ENCODE results near the gene SNRPD2. TPM values are rescaled to one million over a fixed set of nuclear protein-coding genes. Genes with fewer than 3 reads are reported as not detected.

The SNRPD2 gene
- polyA plus RNA-seq, 1 donor (not counting 4 experiments of a cell fraction or from before 2014, with no cell fraction given): 1,051 TPM

GRCh38 chr19:45681391-45682015, 10.2 kb downstream of the SNRPD2 start:
- H3K79me2 ChIP-seq (ENCODE audit: control insufficient read depth, insufficient read depth, low read length): no peaks in the 10 kb centered on the region
- H3K27me3 ChIP-seq (ENCODE audit: control insufficient read depth, extremely low read depth, insufficient read depth, low read length): no peaks in the 10 kb centered on the region
- peak overlapping the region; percentile 59 for H3K4me2 ChIP-seq (ENCODE audit: control insufficient read depth, extremely low read depth, insufficient read depth, low read depth, low read length)
- peak overlapping the region; percentile 25 for H3K9ac ChIP-seq (ENCODE audit: control insufficient read depth, extremely low read depth, insufficient read depth, low read length)
- FAIRE-seq (no peak), DNase-seq (ENCODE audit: low read depth, low spot score) (no peak)
- H3K9me1 ChIP-seq (ENCODE audit: control insufficient read depth, extremely low read depth, insufficient read depth, low read length): no peaks in the 10 kb centered on the region
- H4K20me1 ChIP-seq (ENCODE audit: control insufficient read depth, extremely low read depth, insufficient read depth, low read length): no peaks in the 10 kb centered on the region
- H3K4me3 ChIP-seq (ENCODE audit: control insufficient read depth in 2 of 3, extremely low read depth in 1 of 3, insufficient read depth in 2 of 3, low read depth in 1 of 3, low read length in 3 of 3): peak overlapping the region in 1 of 3 experiments; percentile 50
- H3K9me3 ChIP-seq (ENCODE audit: control insufficient read depth, low read depth, low read length): no peaks in the 10 kb centered on the region
- peak; percentile 78 to 92 (median 86) for TF ChIP-seq CTCF (optimal IDR thresholded peaks at IDR 0.05 in 1 of 3, IDR thresholded peaks at IDR 0.05 in 1 of 3, conservative IDR thresholded peaks at IDR 0.05 in 1 of 3; ENCODE audit: extremely low read depth in 1 of 3, insufficient read depth in 2 of 3, low read length in 3 of 3)
- TF ChIP-seq EZH2 (IDR thresholded peaks at IDR 0.05; ENCODE audit: low read length): no peak
- dilution Hi-C loops (cut with MboI; ENCODE audit: extremely low pct_ligation_motif_present, low sequenced_read_pairs): no loop called here
- H2AFZ ChIP-seq (ENCODE audit: control insufficient read depth, low read length): peak overlapping the region; percentile 71
- no peak overlapping the region for H3K27ac ChIP-seq (ENCODE audit: control insufficient read depth, insufficient read depth, low read length)
- peaks cover 15% of the 10 kb centered on the region for H3K4me1 ChIP-seq (ENCODE audit: control insufficient read depth, extremely low read depth, insufficient read depth, low read length)
- H3K36me3 ChIP-seq (ENCODE audit: control insufficient read depth in 2 of 2, extremely low read depth in 1 of 2, insufficient read depth in 2 of 2, low read length in 2 of 2): peaks cover 6 to 16% of the 10 kb centered on the region in 2 experiments

DNA sequence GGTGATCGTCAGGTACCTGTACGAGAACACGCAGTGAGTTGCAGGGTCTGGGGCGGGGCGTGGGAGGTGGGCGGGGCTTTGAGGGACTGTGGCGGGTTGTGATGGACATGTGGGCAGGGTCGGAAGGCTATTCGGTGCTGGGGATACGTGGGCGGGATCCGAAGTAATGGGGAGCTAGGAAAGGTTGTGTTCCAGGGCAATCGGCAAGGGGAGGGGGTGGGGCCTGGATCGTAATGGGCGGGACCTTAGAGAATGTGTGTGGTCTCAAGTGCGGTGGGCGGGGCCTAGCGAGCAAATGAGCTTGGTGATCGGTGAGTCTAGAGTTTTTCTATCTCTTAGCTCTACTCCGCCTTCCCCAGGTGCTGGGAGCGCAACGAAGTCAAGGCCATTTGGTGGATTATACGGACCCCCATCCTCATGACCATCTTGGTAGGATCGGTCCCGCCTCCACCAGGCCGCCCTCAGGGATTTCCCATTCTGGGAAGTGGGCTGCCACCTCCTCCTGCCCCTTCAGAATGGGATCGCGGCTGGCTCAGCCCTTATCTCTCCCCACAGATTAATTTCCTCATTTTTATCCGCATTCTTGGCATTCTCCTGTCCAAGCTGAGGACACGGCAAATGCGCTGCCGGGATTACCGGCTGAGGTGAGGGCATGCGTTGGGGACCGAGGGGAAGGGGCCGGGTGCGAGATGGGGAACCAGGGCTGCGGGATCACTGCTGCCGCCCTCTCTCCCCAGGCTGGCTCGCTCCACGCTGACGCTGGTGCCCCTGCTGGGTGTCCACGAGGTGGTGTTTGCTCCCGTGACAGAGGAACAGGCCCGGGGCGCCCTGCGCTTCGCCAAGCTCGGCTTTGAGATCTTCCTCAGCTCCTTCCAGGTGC, 14.2 kb downstream of the SNRPD2 start:
- DNase-seq (ENCODE audit: low read depth, low spot score): peak; percentile 96
- peak overlapping the region; percentile 70 for H2AFZ ChIP-seq (ENCODE audit: control insufficient read depth, low read length)

More for the DNA sequence above, 14.2 kb downstream of the SNRPD2 start:
- dilution Hi-C loops (cut with MboI; ENCODE audit: extremely low pct_ligation_motif_present, low sequenced_read_pairs): no loop called here
- no peaks in the 10 kb centered on the region for H3K79me2 ChIP-seq (ENCODE audit: control insufficient read depth, insufficient read depth, low read length)
- H3K36me3 ChIP-seq (ENCODE audit: control insufficient read depth in 2 of 2, extremely low read depth in 1 of 2, insufficient read depth in 2 of 2, low read length in 2 of 2): no peaks in the 10 kb centered on the region
- peak overlapping the region; percentile 20 for H3K27ac ChIP-seq (ENCODE audit: control insufficient read depth, insufficient read depth, low read length)
- TF ChIP-seq CTCF (optimal IDR thresholded peaks at IDR 0.05 in 1 of 3, IDR thresholded peaks at IDR 0.05 in 1 of 3, conservative IDR thresholded peaks at IDR 0.05 in 1 of 3; ENCODE audit: extremely low read depth in 1 of 3, insufficient read depth in 2 of 3, low read length in 3 of 3) (peak; percentile 17 to 36 (median 25)), EZH2 (IDR thresholded peaks at IDR 0.05; ENCODE audit: low read length) (no peak)
- peak overlapping the region; percentile 92 for H3K4me2 ChIP-seq (ENCODE audit: control insufficient read depth, extremely low read depth, insufficient read depth, low read depth, low read length)
- H3K9me3 ChIP-seq (ENCODE audit: control insufficient read depth, low read depth, low read length): no peaks in the 10 kb centered on the region
- no peaks in the 10 kb centered on the region for H3K9me1 ChIP-seq (ENCODE audit: control insufficient read depth, extremely low read depth, insufficient read depth, low read length)
- H3K27me3 ChIP-seq (ENCODE audit: control insufficient read depth, extremely low read depth, insufficient read depth, low read length): no peaks in the 10 kb centered on the region
- peak overlapping the region; percentile 42 to 75 (median 54) for H3K4me3 ChIP-seq (ENCODE audit: control insufficient read depth in 2 of 3, extremely low read depth in 1 of 3, insufficient read depth in 2 of 3, low read depth in 1 of 3, low read length in 3 of 3)
- peak overlapping the region; percentile 47 for H3K9ac ChIP-seq (ENCODE audit: control insufficient read depth, extremely low read depth, insufficient read depth, low read length)
- FAIRE-seq: peak; percentile 58
- peaks cover 15% of the 10 kb centered on the region for H3K4me1 ChIP-seq (ENCODE audit: control insufficient read depth, extremely low read depth, insufficient read depth, low read length)
- no peaks in the 10 kb centered on the region for H4K20me1 ChIP-seq (ENCODE audit: control insufficient read depth, extremely low read depth, insufficient read depth, low read length)

All from keratinocyte (primary cell).